ENCODE results near the gene IQCH.

IQCH gene

DNA sequence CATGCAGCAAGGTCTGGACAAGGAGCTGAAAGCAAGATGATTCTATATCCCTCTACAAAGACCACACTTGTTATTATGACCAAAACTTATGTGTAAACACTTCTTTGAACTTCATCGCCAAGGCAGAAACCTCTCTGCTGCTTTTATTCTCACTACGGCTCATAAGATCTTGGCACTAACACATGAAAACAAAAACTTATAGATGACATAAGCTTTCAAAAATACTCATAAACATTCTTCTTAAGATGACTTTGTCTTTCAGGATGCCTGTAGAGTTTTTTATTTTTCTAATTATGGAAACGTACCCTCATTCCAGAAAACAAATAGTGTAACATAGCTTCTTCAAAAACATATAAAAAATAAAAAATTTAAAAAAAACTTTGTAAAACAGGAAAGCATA, 253.8 kb downstream of the IQCH start:
- DNase-seq, result no peak

DNA sequence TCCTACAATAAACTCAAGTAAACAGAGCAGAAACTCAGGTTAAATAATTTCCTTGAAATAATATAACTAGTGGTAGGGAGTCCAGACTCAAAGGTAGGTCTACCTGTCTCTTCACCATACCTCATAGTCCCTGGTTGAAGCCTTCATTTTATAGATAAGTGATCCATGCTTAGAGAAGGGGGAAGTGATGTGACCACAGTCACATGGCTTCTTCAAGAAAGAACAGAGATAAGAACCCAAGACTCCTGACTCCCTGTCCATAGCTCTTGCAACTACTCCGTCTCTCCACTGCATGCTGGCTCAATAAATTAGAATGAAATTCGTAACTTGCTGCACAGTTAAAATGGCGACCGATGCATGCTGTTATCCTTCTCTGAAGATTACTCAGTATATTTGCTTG, 255.3 kb downstream of the IQCH start:
- DNase-seq, result no peak

DNA sequence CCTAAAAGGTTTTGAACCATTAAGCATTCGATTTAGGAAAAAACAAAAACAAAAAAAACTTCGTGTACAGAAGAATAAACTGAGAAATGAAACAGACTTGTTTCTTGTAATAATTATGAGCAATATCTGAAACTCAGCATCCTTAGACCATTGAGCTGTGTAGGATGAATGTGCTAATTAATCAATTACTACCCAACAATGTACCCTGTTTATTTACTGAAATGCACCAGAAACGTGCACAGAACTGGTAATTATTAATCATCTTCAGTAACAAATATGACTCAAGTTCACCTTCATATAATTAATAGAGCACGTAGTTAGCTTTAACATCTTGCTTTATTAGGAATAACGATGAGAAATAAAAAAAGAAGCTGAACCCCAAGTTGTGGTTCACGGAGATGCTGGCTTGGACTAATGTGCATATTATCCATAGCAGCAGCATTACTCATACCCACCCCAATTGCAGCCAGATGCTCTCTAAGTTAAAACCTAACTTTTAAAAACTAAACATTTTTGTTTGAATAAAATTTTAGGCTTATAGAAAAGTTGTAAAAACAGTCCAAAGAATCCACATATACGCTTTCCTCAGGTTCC, 256.1 kb downstream of the IQCH start:
- DNase-seq, result no peak

DNA sequence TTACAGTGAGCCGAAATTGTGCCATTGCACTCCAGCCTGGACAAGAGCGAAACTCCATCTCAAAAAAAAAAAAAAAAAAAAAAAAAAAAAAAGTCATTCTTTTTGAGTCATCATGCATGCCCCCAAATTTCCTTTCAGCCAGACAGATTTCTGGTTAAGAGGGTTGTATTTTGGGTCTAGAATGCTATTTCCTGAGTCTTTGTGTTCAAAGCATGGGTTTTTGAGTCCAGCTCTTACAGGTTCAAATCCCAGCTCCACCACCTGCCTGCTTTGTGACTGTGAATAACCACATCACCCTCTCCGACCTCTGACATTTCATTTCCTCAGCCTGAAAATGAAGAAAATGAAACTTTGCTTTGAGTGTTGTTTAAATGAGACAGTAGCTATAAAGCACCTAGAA, 257.0 kb downstream of the IQCH start:
- no peak for DNase-seq

DNA sequence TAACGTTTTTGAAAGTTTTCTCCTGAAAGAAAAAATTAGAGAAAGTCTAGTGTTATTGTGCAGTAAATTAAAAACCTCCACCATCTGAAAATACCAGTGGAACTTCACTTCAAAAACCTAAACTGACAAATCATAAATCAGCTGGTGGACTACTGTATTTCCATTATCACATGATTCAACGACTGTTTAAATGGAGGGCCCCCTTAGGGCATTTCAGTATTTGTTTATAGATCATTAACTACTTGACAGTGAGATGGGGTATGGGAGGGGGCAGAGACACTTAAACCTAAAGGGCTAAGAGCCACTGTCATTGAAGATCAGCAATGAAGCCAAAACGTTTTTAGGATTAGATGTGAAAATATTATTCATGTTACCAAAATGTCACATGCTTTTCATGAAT, 257.6 kb downstream of the IQCH start:
- DNase-seq, result no peak

DNA sequence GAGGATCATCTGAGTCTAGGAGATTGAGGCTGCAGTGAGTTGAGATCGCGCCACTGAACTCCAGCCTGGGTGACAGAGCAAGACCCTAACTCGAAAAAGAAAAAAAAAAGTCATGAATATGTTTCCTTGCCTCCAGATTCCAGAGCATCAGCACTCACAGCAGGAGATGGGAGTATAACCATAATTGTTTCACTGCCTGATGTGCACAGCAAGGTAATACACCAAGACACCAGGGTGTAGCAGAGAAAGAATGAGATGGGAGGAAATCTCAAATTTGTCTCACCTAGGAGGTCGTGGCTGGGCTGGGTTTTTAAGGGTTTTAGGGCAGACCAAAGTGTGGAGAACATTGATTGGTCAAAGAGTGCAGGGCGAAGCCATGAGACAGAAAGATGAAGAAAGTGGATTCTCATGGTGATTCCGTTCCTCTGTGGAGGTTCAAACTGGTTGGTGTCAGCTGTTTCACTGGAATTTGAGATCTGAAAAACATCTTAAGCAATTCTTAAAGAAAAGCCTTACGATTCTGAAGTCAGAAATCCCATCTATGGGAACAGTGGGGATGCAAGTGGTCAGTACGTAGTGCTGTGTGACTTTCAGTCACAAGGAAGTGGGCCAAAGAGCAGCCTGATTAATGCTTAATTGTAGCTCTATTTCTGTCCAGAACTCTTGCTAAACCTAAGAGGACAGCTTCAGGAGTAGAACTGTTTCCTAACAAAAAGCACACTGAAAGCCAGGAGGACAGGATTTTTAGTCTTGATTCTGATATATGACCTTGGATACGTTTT, 258.5 kb downstream of the IQCH start:
- DNase-seq, result no peak

DNA sequence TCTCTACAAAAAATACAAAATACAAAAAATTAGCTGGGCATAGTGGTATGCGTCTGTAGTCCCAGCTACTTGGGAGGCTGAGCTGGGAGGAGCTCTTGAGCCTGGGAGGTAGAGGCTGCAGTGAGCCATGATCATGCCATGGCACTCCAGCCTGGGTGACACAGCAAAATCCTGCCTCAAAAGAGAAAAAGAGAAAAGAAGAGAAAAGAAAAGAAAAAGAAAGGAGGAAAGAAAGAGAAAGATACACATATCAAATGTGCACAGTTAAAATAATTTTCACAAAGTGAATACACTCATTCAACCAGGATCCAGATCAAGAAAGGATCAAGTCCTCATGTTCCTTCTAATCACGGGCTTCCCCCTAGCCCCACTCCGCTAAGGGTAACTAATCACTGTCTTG, 260.5 kb downstream of the IQCH start:
- no peak for DNase-seq

DNA sequence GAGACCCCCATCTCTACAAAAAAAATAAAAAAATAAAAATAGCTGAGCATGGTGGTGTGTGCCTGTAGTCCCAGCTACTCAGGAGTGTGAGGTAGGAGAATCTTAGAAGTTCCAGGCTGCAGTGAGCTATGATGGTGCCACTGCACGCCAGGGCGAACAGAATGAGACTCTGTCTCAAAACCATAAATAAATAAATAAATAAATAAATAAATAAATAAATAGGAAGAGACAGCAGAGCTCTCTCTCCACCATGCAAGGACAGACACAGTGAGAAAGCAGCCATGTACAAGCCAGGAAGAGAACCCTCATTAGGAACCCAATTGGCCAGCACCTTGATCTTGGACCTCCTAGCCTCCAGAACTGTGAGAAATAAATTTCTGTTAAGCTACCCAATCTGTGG, 261.0 kb downstream of the IQCH start:
- no peak for DNase-seq

DNA sequence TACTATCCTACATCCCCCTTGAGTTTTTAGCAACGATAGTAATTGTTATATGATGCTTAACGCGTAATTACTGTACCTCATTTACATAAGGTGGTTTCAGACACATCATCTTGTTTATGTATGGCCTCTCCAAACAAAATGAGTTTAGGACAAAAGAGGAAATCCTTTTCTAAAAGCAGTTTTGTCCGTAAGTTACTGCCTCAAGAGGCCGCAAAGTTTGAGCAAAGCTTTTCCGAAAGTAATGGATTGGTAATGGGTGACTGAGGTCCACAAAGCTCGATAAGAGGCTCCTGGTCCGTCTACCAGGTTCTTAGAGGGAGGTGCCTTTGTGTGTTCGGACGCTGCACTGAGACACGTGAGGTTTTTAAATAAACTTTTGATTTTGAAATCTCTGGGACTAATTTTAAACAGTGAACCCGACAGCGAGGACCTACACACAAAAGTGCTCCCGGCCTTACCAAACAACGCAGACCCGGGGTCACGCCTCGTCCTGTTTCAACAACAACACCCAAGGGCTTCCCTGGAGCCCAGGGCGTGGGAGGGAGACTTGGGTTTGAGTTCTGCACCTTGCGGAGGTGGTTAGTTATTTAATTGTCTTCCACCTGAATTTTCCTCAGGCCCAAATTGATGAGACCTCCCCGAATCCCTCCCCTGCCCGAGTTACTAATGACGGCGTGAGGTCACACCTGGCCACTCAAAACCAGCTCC, 265.9 kb downstream of the IQCH start:
- DNase-seq, result no peak

DNA sequence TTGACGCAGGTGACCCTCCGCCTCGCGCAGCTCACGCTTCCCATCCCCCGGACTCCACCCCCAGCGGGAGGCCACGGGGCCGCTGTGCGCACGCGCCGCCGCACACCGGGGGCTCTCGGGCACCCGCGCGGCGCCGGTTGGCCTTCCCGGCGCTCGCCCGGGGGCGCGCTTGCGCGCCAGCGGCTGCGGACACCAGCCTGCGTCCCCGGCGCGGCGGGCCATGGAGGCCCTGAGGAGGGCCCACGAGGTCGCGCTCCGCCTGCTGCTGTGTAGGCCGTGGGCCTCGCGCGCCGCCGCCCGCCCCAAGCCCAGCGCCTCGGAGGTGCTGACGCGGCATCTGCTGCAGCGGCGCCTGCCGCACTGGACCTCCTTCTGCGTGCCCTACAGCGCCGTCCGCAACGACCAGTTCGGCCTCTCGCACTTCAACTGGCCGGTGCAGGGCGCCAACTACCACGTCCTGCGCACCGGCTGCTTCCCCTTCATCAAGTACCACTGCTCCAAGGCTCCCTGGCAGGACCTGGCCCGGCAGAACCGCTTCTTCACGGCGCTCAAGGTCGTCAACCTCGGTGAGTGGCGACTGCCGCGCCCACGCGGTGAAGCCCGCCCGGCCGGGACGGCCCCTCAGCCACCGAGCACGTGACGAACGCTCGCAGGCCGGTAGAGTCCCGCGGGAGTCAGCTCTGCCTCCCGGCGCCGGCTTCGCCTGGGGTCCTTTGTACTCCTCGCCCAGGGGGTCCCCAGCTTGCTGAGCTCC, 266.6 kb downstream of the IQCH start, which contains the start of gene C15orf61:
Gene C15orf61 (plus strand): TSS at position 103 of the 754 bp plus-strand sequence. CDS start 118 bp downstream, at position 221.
- DNase-seq, result no peak

DNA sequence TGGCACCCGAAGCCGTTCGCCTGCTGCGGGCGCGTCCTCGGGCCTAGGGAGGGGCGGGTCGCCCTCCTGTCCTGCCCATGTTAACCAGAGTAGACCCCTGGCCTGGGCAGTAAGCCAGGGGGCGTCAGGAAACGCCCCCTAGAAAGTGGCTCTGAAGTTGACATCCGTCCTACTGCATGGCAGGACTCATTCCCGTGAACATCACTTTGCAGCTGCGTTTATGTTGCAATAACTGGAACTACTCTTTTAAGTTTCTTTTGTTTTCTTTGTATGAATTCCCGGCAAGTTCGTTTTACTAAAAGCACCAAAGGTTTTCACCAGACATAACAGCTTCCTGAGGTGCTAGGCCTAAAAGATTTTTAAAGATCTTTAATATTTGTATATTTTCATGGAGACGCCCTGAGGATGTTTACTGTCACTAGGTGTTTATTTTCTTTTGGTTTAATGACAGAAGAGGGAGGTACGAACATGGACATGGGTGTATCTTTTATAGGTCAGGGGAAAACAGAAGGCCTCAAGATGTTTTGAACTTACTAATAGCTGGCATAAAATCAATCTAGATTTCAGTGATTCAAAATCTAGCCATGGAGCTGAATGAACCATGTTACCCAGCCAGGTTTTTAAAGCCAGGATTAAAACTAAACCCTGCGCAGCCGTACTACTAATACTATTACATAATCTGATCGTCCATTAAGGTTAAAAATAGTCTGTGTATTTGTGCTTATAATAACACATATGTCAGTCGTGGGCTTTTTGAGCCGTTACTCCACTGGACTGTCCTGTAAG, 267.4 kb downstream of the IQCH start:
- peak; percentile 15 for DNase-seq

DNA sequence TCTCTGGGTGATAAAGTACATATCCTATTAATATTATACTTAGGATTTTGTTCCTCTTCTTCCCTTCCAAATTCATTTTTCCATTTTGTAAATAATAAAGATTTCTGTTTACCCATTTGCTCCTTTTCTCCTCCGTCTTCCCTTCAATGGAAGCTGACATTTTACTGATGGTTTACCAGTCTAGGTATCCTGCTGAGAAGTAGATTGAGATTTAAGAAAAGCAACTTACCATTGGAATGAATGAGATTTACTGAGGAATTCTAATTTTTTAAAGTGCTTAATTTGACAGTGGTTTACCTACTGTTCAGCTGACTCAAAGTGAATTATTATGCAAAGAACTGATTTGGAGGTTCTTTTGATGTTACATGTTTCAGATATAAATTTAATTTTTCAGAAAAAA, 268.7 kb downstream of the IQCH start:
- no peak for DNase-seq

DNA sequence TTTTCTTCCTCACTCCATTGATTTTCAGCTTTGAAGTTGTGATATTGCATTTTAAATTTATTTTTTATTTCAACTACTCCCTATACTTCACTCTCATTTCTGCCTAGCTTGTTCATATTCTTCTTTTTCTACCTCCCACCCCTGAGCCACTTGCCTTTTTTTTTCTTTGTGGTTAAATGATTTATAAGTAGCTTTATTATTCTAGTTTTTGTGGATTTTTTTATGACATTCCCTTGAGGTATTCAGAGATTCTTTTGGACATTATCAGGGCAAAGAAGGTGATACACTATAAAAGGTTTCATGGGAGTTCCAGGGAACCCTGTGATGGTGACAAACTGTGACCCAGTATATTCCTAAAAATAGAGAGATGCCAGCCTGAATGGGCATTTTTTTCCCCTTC, 269.6 kb downstream of the IQCH start:
- DNase-seq, result no peak

DNA sequence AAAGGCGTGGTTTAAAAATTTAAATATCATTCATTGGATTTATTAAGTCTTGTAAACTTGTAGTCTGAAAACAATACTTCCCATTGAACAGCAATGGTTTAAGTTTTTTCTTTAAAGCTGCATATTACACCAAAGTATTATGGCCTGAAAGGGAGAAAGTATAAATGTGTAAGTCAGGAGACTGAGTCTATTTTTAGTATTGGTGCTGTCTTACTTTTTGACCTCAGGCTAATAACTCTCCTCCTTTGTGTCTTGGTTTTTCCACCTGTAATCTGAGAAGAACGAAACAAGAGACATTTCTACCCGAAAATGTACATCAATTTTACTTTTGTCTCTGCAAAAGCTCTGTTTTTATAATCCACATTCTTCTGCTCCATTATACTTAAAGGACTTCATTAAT, 273.9 kb downstream of the IQCH start:
- DNase-seq, result no peak

DNA sequence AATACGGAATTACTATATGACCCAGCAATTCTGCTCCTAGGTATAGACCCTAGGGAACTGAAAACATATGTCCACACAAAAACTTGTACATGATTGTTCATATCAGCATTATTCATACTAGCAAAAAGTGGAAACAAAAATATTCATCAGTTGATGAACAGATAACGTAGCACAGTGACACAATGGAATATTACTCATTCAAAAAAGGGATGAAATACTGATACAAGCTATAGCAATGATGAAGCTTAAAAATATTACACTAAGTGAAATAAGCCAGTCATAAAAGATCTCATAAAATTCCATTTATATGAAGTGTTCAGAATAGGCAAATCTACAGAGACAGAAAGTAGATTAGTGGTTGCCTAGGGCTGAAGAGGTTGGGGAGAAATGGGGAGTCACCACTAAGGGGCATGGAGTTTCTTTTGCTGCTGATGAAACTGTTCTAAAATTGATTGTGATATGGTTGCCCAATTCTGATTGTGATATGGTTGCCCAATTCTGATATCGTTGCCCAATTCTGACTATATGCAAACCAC, 276.9 kb downstream of the IQCH start:
- DNase-seq, result no peak

DNA sequence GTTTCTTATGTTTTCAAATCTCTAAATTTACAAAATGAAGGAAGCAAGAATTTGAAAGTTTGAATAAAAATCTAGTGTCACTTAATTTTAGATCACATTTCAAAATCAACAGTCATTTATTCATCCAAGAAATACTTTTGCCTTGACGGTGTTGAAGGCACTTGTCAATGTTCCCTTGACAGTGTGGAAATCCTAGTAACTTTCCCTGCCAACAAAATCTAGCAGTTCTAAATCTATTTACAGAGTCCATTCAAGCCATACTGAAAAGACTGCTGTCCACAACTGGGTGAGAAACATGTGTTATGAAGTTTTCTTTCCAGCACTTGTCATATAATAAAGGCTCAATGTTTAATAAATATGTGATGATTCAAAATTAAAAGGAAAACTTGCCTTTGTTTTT, 279.3 kb downstream of the IQCH start:
- no peak for DNase-seq

DNA sequence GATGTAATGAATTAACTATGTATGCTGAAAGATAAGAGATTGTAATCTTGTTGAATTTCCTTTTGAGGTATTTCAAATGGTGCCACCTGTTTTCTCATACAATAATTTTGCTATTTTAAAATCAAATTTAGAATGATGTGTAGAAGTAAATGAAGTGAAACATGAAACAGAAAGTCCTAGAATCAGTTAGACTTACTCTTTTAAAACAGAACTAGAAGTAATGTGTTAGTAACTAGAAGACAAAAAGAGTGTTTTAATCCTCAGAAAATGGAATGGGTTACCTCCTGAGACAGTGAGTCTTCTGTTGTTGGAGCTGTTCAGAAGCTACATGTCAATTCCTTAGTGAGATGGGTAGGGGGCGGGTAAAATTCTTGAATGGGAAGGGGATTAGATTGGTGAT, 279.8 kb downstream of the IQCH start:
- DNase-seq, result no peak

DNA sequence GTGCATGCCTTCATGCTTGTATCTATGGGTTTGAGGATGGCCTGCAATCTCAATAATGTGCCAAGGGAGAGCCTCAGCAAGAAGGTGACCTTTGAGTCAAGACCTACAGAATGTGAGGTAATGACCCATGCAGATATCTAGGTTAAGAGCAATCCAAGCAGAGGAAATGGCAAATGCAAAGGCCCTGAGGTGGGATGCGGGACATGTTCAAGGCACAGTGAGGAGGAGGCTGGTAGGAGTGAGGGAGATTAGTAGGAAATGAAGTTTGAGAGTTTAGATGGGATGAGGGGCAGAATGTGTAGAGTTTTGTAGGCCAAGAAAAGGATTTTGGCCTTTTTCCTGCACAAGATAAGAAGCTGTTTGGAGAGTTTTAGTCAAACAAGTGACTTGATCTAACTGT, 283.2 kb downstream of the IQCH start:
- DNase-seq, result no peak

DNA sequence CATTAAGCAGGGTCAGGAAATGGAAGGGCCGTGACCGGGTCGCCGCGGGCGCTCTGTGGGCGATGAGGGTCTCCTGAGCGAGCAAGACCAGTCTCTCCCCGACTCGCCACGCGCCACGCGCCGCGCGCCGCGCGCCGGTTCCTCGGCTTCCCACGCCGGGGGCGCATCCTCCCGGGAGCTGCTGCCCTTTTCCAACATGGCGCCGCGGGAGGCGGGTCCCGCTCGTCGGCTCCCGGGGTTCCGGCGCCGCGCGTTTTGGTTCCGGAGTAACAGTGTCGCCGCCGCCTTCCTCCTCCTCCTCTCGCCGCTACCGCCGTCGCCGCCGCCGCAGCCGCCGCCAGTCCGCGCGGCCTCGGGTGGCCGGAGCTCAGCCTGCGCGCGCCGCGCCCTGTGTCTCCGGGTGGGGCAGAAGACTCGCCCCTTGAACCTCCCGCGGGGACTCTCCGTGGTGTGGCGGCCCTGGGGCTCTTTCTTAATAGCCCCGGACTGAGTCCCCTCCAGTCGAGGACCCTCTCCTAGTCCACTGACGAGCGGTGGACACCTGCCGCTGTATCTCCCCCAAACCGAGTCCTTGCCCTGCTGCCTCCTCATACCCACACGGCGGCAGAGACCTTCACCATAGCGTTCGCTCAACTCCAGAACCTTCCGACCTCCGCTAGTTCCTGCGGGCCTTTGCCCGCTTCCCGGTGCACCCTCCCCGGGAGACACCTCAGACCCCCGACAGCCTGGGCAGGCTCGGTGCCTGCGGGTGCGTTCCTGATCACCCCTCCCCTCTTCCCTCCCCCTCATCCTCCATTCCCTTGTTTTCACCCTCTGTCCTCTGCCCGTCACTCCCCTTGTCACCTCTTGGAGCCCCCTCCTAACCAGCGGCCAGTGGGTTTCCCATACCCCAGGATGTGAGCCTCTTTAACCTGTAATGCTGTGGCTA, 288.1 kb downstream of the IQCH start, which contains the start of gene MAP2K5:
Gene MAP2K5 (plus strand): TSS at position 284 of the 928 bp plus-strand sequence. CDS start 633 bp downstream, at position 917.
- DNase-seq, result peak; percentile 3

DNA sequence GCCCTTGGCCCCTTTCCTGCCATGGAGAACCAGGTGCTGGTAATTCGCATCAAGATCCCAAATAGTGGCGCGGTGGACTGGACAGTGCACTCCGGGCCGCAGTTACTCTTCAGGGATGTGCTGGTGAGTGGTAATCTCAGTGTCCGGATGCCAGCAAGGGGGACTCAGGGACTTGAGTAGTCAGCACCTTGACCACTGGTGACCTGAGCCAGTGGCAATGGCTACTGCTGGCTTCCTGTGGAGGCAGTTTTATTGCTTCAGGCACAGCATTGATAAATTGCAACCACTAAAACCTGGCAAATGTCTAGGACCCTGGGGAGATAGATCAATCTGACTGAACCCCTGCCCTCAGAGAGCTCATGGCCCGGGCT, 288.7 kb downstream of the IQCH start:
- no peak for DNase-seq

DNA sequence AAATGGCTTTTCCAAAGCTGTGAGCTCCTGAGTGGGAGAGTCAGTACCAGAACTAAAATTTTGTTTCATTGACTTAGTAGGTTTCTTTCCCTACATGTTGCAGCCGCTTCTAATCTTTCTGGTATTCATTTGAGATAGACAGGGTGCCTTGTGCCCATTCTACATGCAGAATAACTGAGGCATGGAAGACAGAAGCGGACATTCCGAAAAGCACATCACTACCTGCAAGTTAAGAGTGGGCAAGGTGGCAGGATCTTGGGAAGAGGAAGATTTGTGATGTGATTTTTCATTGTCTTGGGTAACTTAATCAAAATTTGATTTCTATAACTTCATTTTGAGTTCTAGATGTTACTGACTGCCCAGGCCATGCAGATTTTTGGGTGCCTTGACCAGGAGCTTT, 289.9 kb downstream of the IQCH start:
- DNase-seq, result no peak
